Lower leg skin (tissue), 4 donors: ENCODE measurements around the gene KCTD21. TPM values are rescaled to one million over a fixed set of nuclear protein-coding genes. Genes with fewer than 3 reads are reported as not detected.

ENCODE experiments used
- DNase-seq, 2 donors: peaks; one replicate each; pipeline ENCODE4 v3.0.0-alpha.2; 2019; ENCODE audit warnings: low spot score in 2 of 2
- H3K4me3 ChIP-seq: fragments of 200-600 bp; sonication (generic); 2 replicates; pipeline ENCODE4 v1.5.1; 2017; ENCODE audit warnings: mild to moderate bottlenecking, low read depth; ENCODE audit not compliant: poor library complexity, severe bottlenecking
- CTCF ChIP-seq, 3 donors: fragments of 450-650 bp; IDR thresholded peaks; one replicate each; pipeline ENCODE4 v1.5.1; 2016; ENCODE audit warnings: antibody characterized with exemption in 3 of 3, mild to moderate bottlenecking in 3 of 3, moderate library complexity in 2 of 3
- POLR2A ChIP-seq, 2 donors: fragments of 450-650 bp; IDR thresholded peaks; one replicate each; pipeline ENCODE4 v1.6.1; 2016 to 2017; ENCODE audit warnings: antibody characterized with exemption in 2 of 2, mild to moderate bottlenecking in 1 of 2, moderate library complexity in 1 of 2
- WGBS, 2 donors: methylation state at CpG; one replicate each; pipeline ENCODE4 v1.1.5; 2018; 5-methylcytosine and 5-hydroxymethylcytosine counted together
- intact Hi-C: fragments of 100-400 bp; cut with DNase I; formaldehyde crosslinking; loops from one replicate; pipeline ENCODE4 v1.15.0; 2023; ENCODE audit warnings: low total_unique reads
- total RNA-seq, 4 donors: library from RNA; depleted of rRNA; stranded (reverse); fragments of >200 nt; gene quantifications; one replicate each; pipeline ENCODE4 v1.1.0, GENCODE V29; 2016

KCTD21 gene
- total RNA-seq, 4 donors from 2014 or later = 3.8 to 17.0 (median 7.1) TPM

DNA sequence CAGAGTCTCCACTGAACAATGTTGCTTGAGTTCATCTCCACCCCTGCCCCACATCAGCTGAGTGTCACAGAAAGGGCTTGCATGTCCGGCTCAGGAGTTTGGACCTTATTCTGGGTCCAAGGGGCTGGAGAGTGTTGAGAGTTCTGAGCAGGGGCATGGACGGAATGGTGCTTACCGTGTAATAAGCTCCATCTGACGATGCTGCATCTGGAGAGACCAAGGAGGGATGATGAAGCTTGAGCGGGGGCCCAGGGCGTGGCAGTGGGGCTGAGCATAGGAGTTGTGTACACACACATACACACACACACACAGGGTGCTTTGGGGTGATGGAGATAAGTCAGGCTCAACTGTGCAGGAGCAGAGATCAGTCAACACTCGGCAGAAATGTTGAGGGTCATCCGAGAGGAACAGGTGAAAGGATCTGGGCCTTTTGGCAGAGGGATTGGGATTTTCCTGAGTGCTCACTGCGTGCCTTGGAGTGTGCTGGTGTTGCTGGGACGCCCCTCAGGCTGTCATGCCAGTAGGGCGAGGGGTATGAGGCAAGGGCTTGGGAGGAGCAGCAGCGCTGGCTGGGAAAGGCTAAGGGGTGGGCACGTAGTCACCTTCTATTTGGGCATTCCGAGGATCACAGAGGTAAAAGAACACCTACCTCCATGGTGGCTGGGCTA lies 2.6 kb upstream of the KCTD21 start:
- TF ChIP-seq POLR2A (IDR thresholded peaks at IDR 0.05) (no peak), CTCF (IDR thresholded peaks at IDR 0.05) (no peak)
- WGBS, 2 donors = 83% methylated on average over 14 of the region's 14 CpGs
- intact Hi-C loops = no loop called here
- no peak for DNase-seq
- no peak overlapping the region for H3K4me3 ChIP-seq

- intact Hi-C loops = no loop called here
- 66 to 70% methylated on average over 3 of the region's 3 CpGs for WGBS, 2 donors
- no peak for DNase-seq
- TF ChIP-seq POLR2A (IDR thresholded peaks at IDR 0.05) = no peak
- no peak for TF ChIP-seq CTCF (IDR thresholded peaks at IDR 0.05)
- H3K4me3 ChIP-seq = no peak overlapping the region
These were observed 1.9 kb upstream of the KCTD21 start for GRCh38 chr11:78190374-78190773.

GRCh38 chr11:78189851-78190250 lies 1.4 kb upstream of the KCTD21 start:
- intact Hi-C loops = no loop called here
- no peak for TF ChIP-seq POLR2A (IDR thresholded peaks at IDR 0.05)
- TF ChIP-seq CTCF (IDR thresholded peaks at IDR 0.05) = no peak
- no peak overlapping the region for H3K4me3 ChIP-seq
- DNase-seq = no peak
- 49 to 57% methylated on average over 3 of the region's 3 CpGs for WGBS, 2 donors

DNA sequence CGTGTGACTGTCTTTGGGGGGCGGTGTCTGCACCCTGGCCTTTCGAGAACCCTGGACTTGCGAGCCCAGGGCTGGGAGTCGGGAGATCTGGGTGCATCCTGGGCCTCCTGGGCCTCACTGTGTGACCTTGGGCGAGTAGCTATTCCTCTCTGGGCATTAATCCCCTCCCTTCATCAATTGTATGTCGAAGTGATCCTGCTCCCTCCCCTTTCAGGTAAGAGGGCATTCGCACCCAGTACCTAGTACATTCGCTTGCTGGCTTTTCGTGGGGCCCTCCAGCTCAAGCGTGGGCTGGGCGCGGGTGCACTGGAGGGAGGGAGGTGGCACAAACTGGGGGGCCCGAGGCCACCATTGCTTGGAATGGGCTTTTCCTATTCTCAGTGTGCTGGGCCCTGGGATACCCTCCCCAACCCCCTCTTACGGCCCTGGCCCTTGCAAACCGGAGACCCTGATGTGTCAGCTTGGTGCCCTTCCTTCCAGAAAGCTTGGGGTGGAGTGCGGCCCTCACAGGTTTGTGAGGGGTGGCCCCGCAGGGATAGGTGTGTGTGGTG lies 823 bp upstream of the KCTD21 start:
- no peak for DNase-seq
- peak overlapping the region; percentile 83 for H3K4me3 ChIP-seq

DNA sequence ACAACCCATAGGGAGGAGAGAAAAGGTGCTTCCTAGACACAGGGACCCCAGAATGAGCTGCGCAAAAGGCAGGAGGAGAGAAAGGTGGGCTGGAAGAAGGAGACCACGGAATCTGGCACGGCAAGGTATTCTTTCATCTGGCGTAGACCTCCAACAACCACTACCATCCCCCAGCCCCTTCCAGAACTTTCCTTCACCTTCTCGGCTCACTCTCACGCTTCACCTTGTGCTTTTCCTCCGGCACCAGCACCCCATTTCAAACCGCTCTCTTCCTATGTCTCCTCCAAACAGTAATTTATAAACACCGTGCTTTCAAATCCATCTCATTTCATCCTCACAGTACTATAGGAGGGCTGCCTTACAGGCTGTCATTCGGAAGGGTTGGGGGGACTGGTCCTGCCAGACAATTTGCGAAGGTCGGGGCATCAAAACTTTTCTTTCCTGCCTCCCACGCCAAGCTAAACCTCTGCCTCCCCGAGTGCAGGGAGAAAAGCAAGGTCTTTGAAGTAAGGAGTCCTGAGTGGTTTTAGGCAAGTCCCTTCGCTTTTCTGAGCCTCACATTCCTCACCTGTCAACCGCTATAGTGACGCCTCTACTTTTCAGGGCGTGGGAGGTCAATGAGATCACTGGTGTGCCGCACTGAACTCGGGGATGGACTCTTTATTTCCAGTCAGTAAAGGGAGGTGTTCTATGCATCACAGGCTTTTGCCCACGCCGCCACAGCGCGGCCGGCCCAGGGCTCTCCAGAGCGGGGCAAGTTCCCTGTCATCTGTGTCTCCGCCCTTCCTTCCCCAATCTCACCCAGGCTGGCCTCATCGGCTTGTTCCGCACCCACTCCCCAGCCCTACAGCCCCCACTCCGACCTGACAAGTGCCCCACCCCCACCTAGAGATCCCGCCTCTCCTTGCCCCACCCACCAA lies 800 bp downstream of the KCTD21 start:
- 19% methylated on average over 30 to 31 of the region's 31 CpGs for WGBS, 2 donors
- TF ChIP-seq POLR2A (IDR thresholded peaks at IDR 0.05) (no peak), CTCF (IDR thresholded peaks at IDR 0.05) (no peak)
- H3K4me3 ChIP-seq = peak overlapping the region; percentile 83
- no peak for DNase-seq
- intact Hi-C loops = no loop called here

More for the DNA sequence above, 823 bp upstream of the KCTD21 start:
- TF ChIP-seq POLR2A (IDR thresholded peaks at IDR 0.05) (no peak), CTCF (IDR thresholded peaks at IDR 0.05) (no peak)
- 32 to 37% methylated on average over 17 to 18 of the region's 18 CpGs for WGBS, 2 donors
- intact Hi-C loops = no loop called here
